Endothelial cell of umbilical vein (primary cell): ENCODE results near the gene LIAS. TPM values are rescaled to one million over a fixed set of nuclear protein-coding genes. Genes with fewer than 3 reads are reported as not detected.
A peak's percentile ranks its signal among the peaks of the same experiment; 100 is the strongest.

Source experiments
- BruUV-seq: library from RNA; stranded (reverse); fragments of 400-500 nt; replicated peaks from 2 replicates; lab custom pipeline; 2021; lab: Mats Ljungman, UMichigan
- CTCF ChIA-PET: fragments of 300-600, 350-600 bp; sonication (Branson Sonifier 250); formaldehyde crosslinking; loops from one replicate; lab custom pipeline; 2021; ENCODE audit warnings: antibody characterized with exemption, inconsistent platforms; lab: Charles Lee
- POLR2A ChIA-PET: fragments of 300-600, 350-600 bp; sonication (Branson Sonifier 250); formaldehyde crosslinking; loops from one replicate; lab custom pipeline; 2021; ENCODE audit warnings: antibody characterized with exemption, inconsistent platforms; lab: Charles Lee
- DNase-seq: peaks from one replicate; pipeline ENCODE4 v3.0.0-alpha.2; 2011; ENCODE audit warnings: low read depth, low spot score
- FAIRE-seq: peaks from 2 replicates; lab custom pipeline; 2011; peaks lifted over from hg19 to GRCh38; lab: Jason Lieb, UNC
- H2AFZ ChIP-seq: 2 replicates; pipeline ENCODE4 v1.6.0; 2012; ENCODE audit warnings: low read depth, low read length, control low read depth, inconsistent platforms
- H3K27ac ChIP-seq: 2 replicates; pipeline ENCODE4 v1.5.1; 2011; ENCODE audit warnings: low read depth, mild to moderate bottlenecking, control low read depth, low read length, moderate library complexity; ENCODE audit not compliant: insufficient read depth
- H3K27me3 ChIP-seq, 2 experiments: 2 replicates each; pipeline versions ENCODE4 v1.6.0 to v1.6.1; 2011; ENCODE audit warnings: low read length in 2 of 2, mixed read lengths in 1 of 2; ENCODE audit not compliant: control insufficient read depth in 2 of 2, insufficient read depth in 2 of 2
- H3K36me3 ChIP-seq, 2 experiments: 2 replicates in 1 of 2; 3 replicates in 1 of 2; pipeline ENCODE4 v1.5.1; 2011; ENCODE audit warnings: low read length in 2 of 2, mild to moderate bottlenecking in 1 of 2, moderate library complexity in 1 of 2; ENCODE audit not compliant: control insufficient read depth in 2 of 2, insufficient read depth in 2 of 2; ENCODE audit errors: extremely low read depth in 1 of 2
- H3K4me1 ChIP-seq: 3 replicates; pipeline ENCODE4 v1.5.1; 2011; ENCODE audit warnings: mild to moderate bottlenecking, low read length; ENCODE audit not compliant: control insufficient read depth, insufficient read depth; ENCODE audit errors: extremely low read depth
- H3K4me2 ChIP-seq: 2 replicates; pipeline ENCODE4 v1.6.1; 2011; ENCODE audit warnings: low read length, control low read depth, mixed read lengths; ENCODE audit not compliant: insufficient read depth
- H3K4me3 ChIP-seq, 3 experiments: fragments of 200-600 bp in 1 of 3; sonication (generic), shearing (Covaris generic) in 1 of 3; replicated peaks in 1 of 3; 2 replicates each; pipeline ENCODE4 v1.5.1; 2011 to 2016; ENCODE audit warnings: control low read depth in 3 of 3, low read length in 3 of 3, mild to moderate bottlenecking in 2 of 3, inconsistent platforms in 1 of 3, low read depth in 1 of 3, moderate library complexity in 1 of 3; ENCODE audit not compliant: insufficient read depth in 1 of 3
- H3K79me2 ChIP-seq: 2 replicates; pipeline ENCODE4 v1.6.0; 2012; ENCODE audit warnings: low read length, inconsistent platforms; ENCODE audit not compliant: control insufficient read depth, insufficient read depth
- H3K9ac ChIP-seq: replicated peaks from 2 replicates; pipeline ENCODE3; 2011; ENCODE audit warnings: low read length, control low read depth; ENCODE audit not compliant: insufficient read depth; ENCODE audit errors: extremely low read depth
- H3K9me1 ChIP-seq: replicated peaks from 3 replicates; pipeline ENCODE4 v1.6.0; 2011; ENCODE audit warnings: mild to moderate bottlenecking, low read length; ENCODE audit not compliant: control insufficient read depth, insufficient read depth; ENCODE audit errors: extremely low read depth
- H3K9me3 ChIP-seq: replicated peaks from 2 replicates; pipeline ENCODE4 v1.5.1; 2012; ENCODE audit warnings: low read length, inconsistent platforms; ENCODE audit not compliant: control insufficient read depth, insufficient read depth
- H4K20me1 ChIP-seq: replicated peaks from 2 replicates; pipeline ENCODE3; 2011; ENCODE audit warnings: mild to moderate bottlenecking, low read length; ENCODE audit not compliant: control insufficient read depth, insufficient read depth; ENCODE audit errors: extremely low read depth
- EZH2 ChIP-seq: IDR thresholded peaks from 2 replicates; pipeline ENCODE4 v1.6.1; 2012; ENCODE audit warnings: borderline replicate concordance, low read depth, mild to moderate bottlenecking, moderate library complexity, low read length, inconsistent platforms; ENCODE audit not compliant: severe bottlenecking
- FOS ChIP-seq: IDR thresholded peaks from 2 replicates; pipeline ENCODE4 v1.6.1; 2011; ENCODE audit warnings: mild to moderate bottlenecking, low read length, moderate library complexity, borderline replicate concordance; ENCODE audit not compliant: insufficient read depth
- dilution Hi-C: fragments of 300-500 bp; cut with MboI; formaldehyde crosslinking; loops from one replicate; pipeline ENCODE4 v1.15.0; 2019; ENCODE audit warnings: low sequenced_read_pairs; ENCODE audit not compliant: extremely low pct_ligation_motif_present
- intact Hi-C: fragments of 100-400 bp; cut with micrococcal nuclease; formaldehyde crosslinking; loops from one replicate; pipeline ENCODE4 v1.10.0; 2022
- microRNA-seq: library from miRNA; unstranded; fragments of <30 nt; microRNA quantifications from one replicate; pipeline ENCODE4 v1.2.0, GENCODE V29; 2021; ENCODE audit warnings: borderline number of aligned reads, borderline replicate concordance
- polyA plus RNA-seq, 4 experiments: library from polyadenylated mRNA; depleted of rRNA in 3 of 4; stranded (reverse) in 3 of 4; unstranded in 1 of 4; fragments of >200 nt; gene quantifications; 2 replicates each; pipeline versions ENCODE4 v1.2.1 to v1.2.3, GENCODE V29; 2011 to 2012; ENCODE audit warnings: missing spikeins in 1 of 4
- small RNA-seq: library from RNA; depleted of rRNA; stranded (forward); fragments of <200 nt; gene quantifications from one replicate; pipeline ENCODE3, GENCODE V24; 2012; ENCODE audit warnings: low replicate concordance, low read depth; ENCODE audit not compliant: insufficient read depth, insufficient read length
- total RNA-seq: library from RNA; stranded (reverse); gene quantifications from 2 replicates; pipeline ENCODE4 v1.2.3, GENCODE V29; 2021

Gene LIAS
- total and polyA plus RNA-seq, 2 donors (not counting 3 experiments of a cell fraction or from before 2014, with no cell fraction given) = 5.5 to 11.3 TPM

GRCh38 chr4:39528061-39528465, 69.2 kb downstream of the LIAS start:
- Histone ChIP-seq H3K36me3 (no peaks in the 10 kb centered on the region), H3K4me2 (peak overlapping the region; percentile 75), H3K27me3 (no peaks in the 10 kb centered on the region), H4K20me1 (no peaks in the 10 kb centered on the region), H3K9me3 (no peaks in the 10 kb centered on the region), H2AFZ (peak overlapping the region; percentile 86), H3K79me2 (peaks cover 36% of the 10 kb centered on the region), H3K9ac (peak overlapping the region; percentile 73), H3K4me1 (peaks cover 12% of the 10 kb centered on the region), H3K4me3 (peak overlapping the region; percentile 50 to 92 (median 60)), H3K27ac (peak overlapping the region; percentile 90), H3K9me1 (no peaks in the 10 kb centered on the region)
- TF ChIP-seq EZH2 = no peak
- TF ChIP-seq FOS = no peak
- POLR2A ChIA-PET = interaction anchor here (1.2 to 3.7 kb wide), 3 partner anchors 69 to 112 kb away, joined by 4 to 42 read pairs (median 8); partner anchors contain the start of genes LIAS, RPL9 and SMIM14
- CTCF ChIA-PET = interaction anchor here (1.3 to 1.8 kb wide), 2 partner anchors 59 to 130 kb away, joined by 6 to 8 read pairs; no protein-coding TSS in a partner anchor
- dilution Hi-C loops (no loop called here), intact Hi-C loops (loop anchor here (1.0 to 10.0 kb wide), 3 partner anchors 8 to 273 kb away; no protein-coding TSS in a partner anchor)
- DNase-seq = peak; percentile 69
- FAIRE-seq = no peak
- TSS peak; percentile 78 for BruUV-seq

Small RNA genes within 50 kb of the gene (microRNA-seq; reads per million reads assigned to microRNA genes)
- gene MIR5591 = not detected

Small RNA genes within 50 kb of the gene (small RNA-seq; reads per million reads assigned to genes)
- gene MIR5591 (not detected), gene RF00019 (not detected)

Other genes with a start within 250 kb of the LIAS start
- gene RFC1, start 92.7 kb upstream of the LIAS start, total RNA-seq = 56.2 and 57.1 TPM in 2 replicates
- gene RFC1, start 92.7 kb upstream of the LIAS start, polyA plus RNA-seq = 11.5 and 12.9 TPM in 2 replicates
- gene KLB, start 52.1 kb upstream of the LIAS start, total RNA-seq = not detected in 2 replicates
- 0.01 and 0.02 TPM in 2 replicates for gene KLB, start 52.1 kb upstream of the LIAS start, polyA plus RNA-seq
- gene RPL9, start 134 bp upstream of the LIAS start, total RNA-seq = 963 and 988 TPM in 2 replicates
- 547 and 1,186 TPM in 2 replicates for gene RPL9, start 134 bp upstream of the LIAS start, polyA plus RNA-seq
- gene UGDH, start 68.4 kb downstream of the LIAS start, total RNA-seq = 62.1 and 69.7 TPM in 2 replicates
- gene UGDH, start 68.4 kb downstream of the LIAS start, polyA plus RNA-seq = 25.5 and 41.3 TPM in 2 replicates
- 15.1 and 15.4 TPM in 2 replicates for gene SMIM14, start 179.8 kb downstream of the LIAS start, total RNA-seq
- 9.6 and 12.3 TPM in 2 replicates for gene SMIM14, start 179.8 kb downstream of the LIAS start, polyA plus RNA-seq
- 90.3 and 97.8 TPM in 2 replicates for gene UBE2K, start 239.1 kb downstream of the LIAS start, total RNA-seq
- gene UBE2K, start 239.1 kb downstream of the LIAS start, polyA plus RNA-seq = 27.1 and 32.5 TPM in 2 replicates